Panc1 (cell line): ENCODE results near the gene USP8.

Experiments
- POLR2AphosphoS5 ChIP-seq: IDR thresholded peaks from 2 replicates; pipeline ENCODE4 v1.6.1; 2012; ENCODE audit warnings: mild to moderate bottlenecking, low read depth, low read length, moderate library complexity
- SIN3A ChIP-seq: IDR thresholded peaks from 2 replicates; pipeline ENCODE4 v1.6.1; 2012; ENCODE audit warnings: low read depth, mild to moderate bottlenecking, low read length, moderate library complexity, borderline replicate concordance; ENCODE audit not compliant: insufficient read depth
- TCF7L2 ChIP-seq: IDR thresholded peaks from 2 replicates; pipeline ENCODE4 v1.6.1; 2011; ENCODE audit warnings: mild to moderate bottlenecking, low read depth, low read length, inconsistent platforms
- TF ChIP-seq, protein P1 (sequence below): fragments of 450-650 bp; IDR thresholded peaks from 2 replicates; pipeline ENCODE4 v1.5.1; 2017; ENCODE audit warnings: mild to moderate bottlenecking
- TF ChIP-seq, protein P2 (sequence below), 2 experiments: IDR thresholded peaks; 2 replicates each; pipeline ENCODE4 v1.6.1; 2011 to 2012; ENCODE audit warnings: low read depth in 2 of 2, control low read depth in 1 of 2, low read length in 1 of 2, mild to moderate bottlenecking in 1 of 2, moderate library complexity in 1 of 2; ENCODE audit not compliant: insufficient read depth in 1 of 2

GRCh38 chr15:50500352-50500751 lies 76.1 kb downstream of the USP8 start:
- TF ChIP-seq, protein P1, sequence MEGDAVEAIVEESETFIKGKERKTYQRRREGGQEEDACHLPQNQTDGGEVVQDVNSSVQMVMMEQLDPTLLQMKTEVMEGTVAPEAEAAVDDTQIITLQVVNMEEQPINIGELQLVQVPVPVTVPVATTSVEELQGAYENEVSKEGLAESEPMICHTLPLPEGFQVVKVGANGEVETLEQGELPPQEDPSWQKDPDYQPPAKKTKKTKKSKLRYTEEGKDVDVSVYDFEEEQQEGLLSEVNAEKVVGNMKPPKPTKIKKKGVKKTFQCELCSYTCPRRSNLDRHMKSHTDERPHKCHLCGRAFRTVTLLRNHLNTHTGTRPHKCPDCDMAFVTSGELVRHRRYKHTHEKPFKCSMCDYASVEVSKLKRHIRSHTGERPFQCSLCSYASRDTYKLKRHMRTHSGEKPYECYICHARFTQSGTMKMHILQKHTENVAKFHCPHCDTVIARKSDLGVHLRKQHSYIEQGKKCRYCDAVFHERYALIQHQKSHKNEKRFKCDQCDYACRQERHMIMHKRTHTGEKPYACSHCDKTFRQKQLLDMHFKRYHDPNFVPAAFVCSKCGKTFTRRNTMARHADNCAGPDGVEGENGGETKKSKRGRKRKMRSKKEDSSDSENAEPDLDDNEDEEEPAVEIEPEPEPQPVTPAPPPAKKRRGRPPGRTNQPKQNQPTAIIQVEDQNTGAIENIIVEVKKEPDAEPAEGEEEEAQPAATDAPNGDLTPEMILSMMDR, result no peak
- TF ChIP-seq TCF7L2 (no peak), POLR2AphosphoS5 (no peak), SIN3A (no peak)
- TF ChIP-seq, protein P2, sequence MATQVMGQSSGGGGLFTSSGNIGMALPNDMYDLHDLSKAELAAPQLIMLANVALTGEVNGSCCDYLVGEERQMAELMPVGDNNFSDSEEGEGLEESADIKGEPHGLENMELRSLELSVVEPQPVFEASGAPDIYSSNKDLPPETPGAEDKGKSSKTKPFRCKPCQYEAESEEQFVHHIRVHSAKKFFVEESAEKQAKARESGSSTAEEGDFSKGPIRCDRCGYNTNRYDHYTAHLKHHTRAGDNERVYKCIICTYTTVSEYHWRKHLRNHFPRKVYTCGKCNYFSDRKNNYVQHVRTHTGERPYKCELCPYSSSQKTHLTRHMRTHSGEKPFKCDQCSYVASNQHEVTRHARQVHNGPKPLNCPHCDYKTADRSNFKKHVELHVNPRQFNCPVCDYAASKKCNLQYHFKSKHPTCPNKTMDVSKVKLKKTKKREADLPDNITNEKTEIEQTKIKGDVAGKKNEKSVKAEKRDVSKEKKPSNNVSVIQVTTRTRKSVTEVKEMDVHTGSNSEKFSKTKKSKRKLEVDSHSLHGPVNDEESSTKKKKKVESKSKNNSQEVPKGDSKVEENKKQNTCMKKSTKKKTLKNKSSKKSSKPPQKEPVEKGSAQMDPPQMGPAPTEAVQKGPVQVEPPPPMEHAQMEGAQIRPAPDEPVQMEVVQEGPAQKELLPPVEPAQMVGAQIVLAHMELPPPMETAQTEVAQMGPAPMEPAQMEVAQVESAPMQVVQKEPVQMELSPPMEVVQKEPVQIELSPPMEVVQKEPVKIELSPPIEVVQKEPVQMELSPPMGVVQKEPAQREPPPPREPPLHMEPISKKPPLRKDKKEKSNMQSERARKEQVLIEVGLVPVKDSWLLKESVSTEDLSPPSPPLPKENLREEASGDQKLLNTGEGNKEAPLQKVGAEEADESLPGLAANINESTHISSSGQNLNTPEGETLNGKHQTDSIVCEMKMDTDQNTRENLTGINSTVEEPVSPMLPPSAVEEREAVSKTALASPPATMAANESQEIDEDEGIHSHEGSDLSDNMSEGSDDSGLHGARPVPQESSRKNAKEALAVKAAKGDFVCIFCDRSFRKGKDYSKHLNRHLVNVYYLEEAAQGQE (IDR thresholded peaks at IDR 0.05; ENCODE audit: insufficient read depth in 1 of 2, low read depth in 2 of 2, low read length in 1 of 2), result no peak
